Measurements from ENCODE around the gene MAST3. TPM values are rescaled to one million over a fixed set of nuclear protein-coding genes. Genes with fewer than 3 reads are reported as not detected.

The MAST3 gene
- total RNA-seq, 1 experiment from 2014 or later, result 10.4 TPM

- no peak overlapping the region for H2AFZ ChIP-seq (ENCODE audit: low read length)
- Mint-ChIP-seq H3K9me3 (no peaks in the 10 kb centered on the region), H3K36me3 (ENCODE audit: insufficient read depth in 1 of 3, low read depth in 3 of 3) (peaks cover 24 to 53% (median 46%) of the 10 kb centered on the region in 3 experiments), H3K27ac (peak overlapping the region in 2 of 3 experiments; percentile 24 to 61; a peak in 1 of 7 replicates), H3K4me1 (peaks cover 10 to 16% of the 10 kb centered on the region in 2 experiments), H3K27me3 (ENCODE audit: low read depth) (no peaks in the 10 kb centered on the region; the same call in 1 of the 2 replicates), H3K4me3 (no peak overlapping the region)
- no peaks in the 10 kb centered on the region for H3K27me3 ChIP-seq (ENCODE audit: insufficient read depth, low read length)
- no peak overlapping the region for H3K18ac ChIP-seq (ENCODE audit: insufficient read length, low read depth, low read length)
- no peak overlapping the region for H2AK5ac ChIP-seq (ENCODE audit: insufficient read length, low read length)
- TF ChIP-seq CTCF (conservative IDR thresholded peaks at IDR 0.05), result no peak
- H2BK12ac ChIP-seq (ENCODE audit: insufficient read length, low read depth, low read length), result no peak overlapping the region
- H3K4ac ChIP-seq (ENCODE audit: low read depth, low read length), result no peak overlapping the region
- H3K23me2 ChIP-seq (ENCODE audit: insufficient read length, low read depth, low read length, poor library complexity, severe bottlenecking), result peaks cover 8% of the 10 kb centered on the region
- H2BK15ac ChIP-seq (ENCODE audit: low read depth, low read length), result no peak overlapping the region
- H3K79me1 ChIP-seq (ENCODE audit: insufficient read depth, low read depth, low read length, poor library complexity, severe bottlenecking), result peaks cover 6% of the 10 kb centered on the region
- no peaks in the 10 kb centered on the region for H3K9me3 ChIP-seq (ENCODE audit: control insufficient read depth, low read depth, low read length)
- H4K91ac ChIP-seq (ENCODE audit: insufficient read length, low read depth, low read length), result no peak overlapping the region
- DNase-seq, result no peak
- H3K23ac ChIP-seq (ENCODE audit: insufficient read length, low read depth, low read length), result no peak overlapping the region
- H3T11ph ChIP-seq (ENCODE audit: low read length), result no peak overlapping the region
- no peak overlapping the region for H4K8ac ChIP-seq (replicated peaks; ENCODE audit: insufficient read length, low read depth, low read length)
- no peak overlapping the region for H3K4me2 ChIP-seq (ENCODE audit: insufficient read depth, insufficient read length, low read length)
- H3K56ac ChIP-seq (ENCODE audit: insufficient read length, low read depth, low read length), result no peak overlapping the region
- peaks cover 2% of the 10 kb centered on the region; the same call in 1 of the 2 replicates for H3K79me2 ChIP-seq (ENCODE audit: insufficient read depth, low read length)
- no peak overlapping the region for H3K9ac ChIP-seq (ENCODE audit: extremely low read depth, insufficient read length, low read length)
- no peak overlapping the region for H3K27ac ChIP-seq (ENCODE audit: insufficient read length, low read depth, low read length)
- no peaks in the 10 kb centered on the region; the same call in 1 of the 2 replicates for H3K4me1 ChIP-seq (ENCODE audit: insufficient read depth, low read length)
- H2BK120ac ChIP-seq (ENCODE audit: low read depth, low read length, poor library complexity, severe bottlenecking), result no peak overlapping the region
- H4K20me1 ChIP-seq (ENCODE audit: control insufficient read depth, insufficient read depth, insufficient read length), result no peaks in the 10 kb centered on the region
- WGBS (ENCODE audit: extremely low coverage, insufficient read length, low lambda C conversion rate), result no CpG with 5 or more reads among the region's 6 CpGs
- no peak overlapping the region for H3K14ac ChIP-seq (ENCODE audit: insufficient read depth, low read length)
- H2BK5ac ChIP-seq (ENCODE audit: insufficient read length, low read length), result no peak overlapping the region
- no peak overlapping the region for H2BK20ac ChIP-seq (ENCODE audit: low read depth, low read length, poor library complexity, severe bottlenecking)
- no peak overlapping the region for H4K5ac ChIP-seq (ENCODE audit: insufficient read length, low read depth, low read length)
Observed at GRCh38 chr19:18197941-18198340, 100.4 kb downstream of the MAST3 start.

Data from H9 (cell line).